Measurements from ENCODE around the gene SKIC3. TPM values are rescaled to one million over a fixed set of nuclear protein-coding genes. Genes with fewer than 3 reads are reported as not detected.

The SKIC3 gene
- total RNA-seq, 1 experiment from 2014 or later: 118 TPM

GRCh38 chr5:95554331-95554646 lies 488 bp downstream of the SKIC3 start:
- no peak overlapping the region for H2AFZ ChIP-seq (ENCODE audit: low read length)
- no peaks in the 10 kb centered on the region for H3K9me3 ChIP-seq (ENCODE audit: low read length)
- no peak for DNase-seq
- no peaks in the 10 kb centered on the region for H4K20me1 ChIP-seq (ENCODE audit: insufficient read depth, low read depth, low read length)
- peaks cover 15% of the 10 kb centered on the region; the same call in 1 of the 2 replicates for H3K36me3 ChIP-seq (ENCODE audit: insufficient read depth, low read length)
- H3K27me3 ChIP-seq (ENCODE audit: low read length): no peaks in the 10 kb centered on the region
- H3K4me3 ChIP-seq (ENCODE audit: low read length): peak overlapping the region; percentile 93
- peak overlapping the region; percentile 80 for H3K9ac ChIP-seq (ENCODE audit: low read length)
- H3K79me2 ChIP-seq (ENCODE audit: low read length): peaks cover 80% of the 10 kb centered on the region
- peak overlapping the region; percentile 90 for H3K4me2 ChIP-seq (ENCODE audit: low read depth, low read length, poor library complexity, severe bottlenecking)
- peaks cover 17% of the 10 kb centered on the region for H3K4me1 ChIP-seq (ENCODE audit: low read length)
- no peaks in the 10 kb centered on the region for H3K9me2 ChIP-seq (replicated peaks; ENCODE audit: insufficient read depth, low read length)
- H3K27ac ChIP-seq (ENCODE audit: low read length): peak overlapping the region; percentile 70

- no peaks in the 10 kb centered on the region for H3K9me3 ChIP-seq (ENCODE audit: low read length)
- H3K27me3 ChIP-seq (ENCODE audit: low read length): no peaks in the 10 kb centered on the region
- peaks cover 9% of the 10 kb centered on the region for H3K4me1 ChIP-seq (ENCODE audit: low read length)
- H3K4me2 ChIP-seq (ENCODE audit: low read depth, low read length, poor library complexity, severe bottlenecking): no peak overlapping the region
- no peaks in the 10 kb centered on the region for H3K9me2 ChIP-seq (replicated peaks; ENCODE audit: insufficient read depth, low read length)
- no peak for DNase-seq
- H2AFZ ChIP-seq (ENCODE audit: low read length): no peak overlapping the region
- no peak overlapping the region for H3K9ac ChIP-seq (ENCODE audit: low read length)
- no peak overlapping the region for H3K27ac ChIP-seq (ENCODE audit: low read length)
- no peak overlapping the region for H3K4me3 ChIP-seq (ENCODE audit: low read length)
- H4K20me1 ChIP-seq (ENCODE audit: insufficient read depth, low read depth, low read length): no peaks in the 10 kb centered on the region
- H3K79me2 ChIP-seq (ENCODE audit: low read length): peaks cover 77% of the 10 kb centered on the region
- peaks cover 59% of the 10 kb centered on the region for H3K36me3 ChIP-seq (ENCODE audit: insufficient read depth, low read length)
These were observed 5.7 kb downstream of the SKIC3 start for GRCh38 chr5:95549030-95549429.

- H3K27me3 ChIP-seq (ENCODE audit: low read length): no peaks in the 10 kb centered on the region
- H3K27ac ChIP-seq (ENCODE audit: low read length): no peak overlapping the region
- no peaks in the 10 kb centered on the region for H3K9me2 ChIP-seq (replicated peaks; ENCODE audit: insufficient read depth, low read length)
- no peak overlapping the region for H2AFZ ChIP-seq (ENCODE audit: low read length)
- H3K79me2 ChIP-seq (ENCODE audit: low read length): peaks cover 54% of the 10 kb centered on the region
- H4K20me1 ChIP-seq (ENCODE audit: insufficient read depth, low read depth, low read length): no peaks in the 10 kb centered on the region
- H3K4me1 ChIP-seq (ENCODE audit: low read length): no peaks in the 10 kb centered on the region
- no peak overlapping the region for H3K9ac ChIP-seq (ENCODE audit: low read length)
- no peak for DNase-seq
- H3K4me2 ChIP-seq (ENCODE audit: low read depth, low read length, poor library complexity, severe bottlenecking): no peak overlapping the region
- peaks cover 70% of the 10 kb centered on the region for H3K36me3 ChIP-seq (ENCODE audit: insufficient read depth, low read length)
- H3K9me3 ChIP-seq (ENCODE audit: low read length): no peaks in the 10 kb centered on the region
- H3K4me3 ChIP-seq (ENCODE audit: low read length): no peak overlapping the region
These were observed 11.6 kb downstream of the SKIC3 start for GRCh38 chr5:95543017-95543705.

GRCh38 chr5:95537501-95537900 lies 17.3 kb downstream of the SKIC3 start:
- Histone ChIP-seq H4K20me1 (ENCODE audit: insufficient read depth, low read depth, low read length) (no peaks in the 10 kb centered on the region), H3K27me3 (ENCODE audit: low read length) (no peaks in the 10 kb centered on the region), H3K4me1 (ENCODE audit: low read length) (no peaks in the 10 kb centered on the region), H3K9me2 (replicated peaks; ENCODE audit: insufficient read depth, low read length) (no peaks in the 10 kb centered on the region), H3K79me2 (ENCODE audit: low read length) (peaks cover 49% of the 10 kb centered on the region), H3K4me2 (ENCODE audit: low read depth, low read length, poor library complexity, severe bottlenecking) (no peak overlapping the region), H3K27ac (ENCODE audit: low read length) (no peak overlapping the region), H3K36me3 (ENCODE audit: insufficient read depth, low read length) (peaks cover 58% of the 10 kb centered on the region), H3K9ac (ENCODE audit: low read length) (no peak overlapping the region), H2AFZ (ENCODE audit: low read length) (no peak overlapping the region), H3K4me3 (ENCODE audit: low read length) (no peak overlapping the region), H3K9me3 (ENCODE audit: low read length) (no peaks in the 10 kb centered on the region)
- DNase-seq: no peak

GRCh38 chr5:95533761-95534160 lies 21.0 kb downstream of the SKIC3 start:
- peaks cover 22% of the 10 kb centered on the region for H3K4me1 ChIP-seq (ENCODE audit: low read length)
- no peak overlapping the region for H3K4me3 ChIP-seq (ENCODE audit: low read length)
- H3K9me3 ChIP-seq (ENCODE audit: low read length): no peaks in the 10 kb centered on the region
- H3K9me2 ChIP-seq (replicated peaks; ENCODE audit: insufficient read depth, low read length): no peaks in the 10 kb centered on the region
- no peak overlapping the region for H3K27ac ChIP-seq (ENCODE audit: low read length)
- no peak overlapping the region for H2AFZ ChIP-seq (ENCODE audit: low read length)
- DNase-seq: no peak
- H3K4me2 ChIP-seq (ENCODE audit: low read depth, low read length, poor library complexity, severe bottlenecking): no peak overlapping the region
- peaks cover 49% of the 10 kb centered on the region for H3K79me2 ChIP-seq (ENCODE audit: low read length)
- H3K27me3 ChIP-seq (ENCODE audit: low read length): no peaks in the 10 kb centered on the region
- H4K20me1 ChIP-seq (ENCODE audit: insufficient read depth, low read depth, low read length): no peaks in the 10 kb centered on the region
- peaks cover 61% of the 10 kb centered on the region for H3K36me3 ChIP-seq (ENCODE audit: insufficient read depth, low read length)
- no peak overlapping the region for H3K9ac ChIP-seq (ENCODE audit: low read length)

- no peak for DNase-seq
- no peak overlapping the region for H3K4me2 ChIP-seq (ENCODE audit: low read depth, low read length, poor library complexity, severe bottlenecking)
- H3K36me3 ChIP-seq (ENCODE audit: insufficient read depth, low read length): peaks cover 62% of the 10 kb centered on the region
These were observed 21.7 kb downstream of the SKIC3 start for GRCh38 chr5:95533106-95533505.

GRCh38 chr5:95532415-95532814 lies 22.4 kb downstream of the SKIC3 start:
- Histone ChIP-seq H3K9ac (ENCODE audit: low read length) (no peak overlapping the region), H3K27ac (ENCODE audit: low read length) (no peak overlapping the region), H3K79me2 (ENCODE audit: low read length) (peaks cover 44% of the 10 kb centered on the region), H4K20me1 (ENCODE audit: insufficient read depth, low read depth, low read length) (no peaks in the 10 kb centered on the region), H3K9me2 (replicated peaks; ENCODE audit: insufficient read depth, low read length) (no peaks in the 10 kb centered on the region), H3K36me3 (ENCODE audit: insufficient read depth, low read length) (peaks cover 63% of the 10 kb centered on the region), H3K4me3 (ENCODE audit: low read length) (no peak overlapping the region), H3K4me2 (ENCODE audit: low read depth, low read length, poor library complexity, severe bottlenecking) (no peak overlapping the region), H3K9me3 (ENCODE audit: low read length) (no peaks in the 10 kb centered on the region), H2AFZ (ENCODE audit: low read length) (no peak overlapping the region), H3K4me1 (ENCODE audit: low read length) (peaks cover 22% of the 10 kb centered on the region), H3K27me3 (ENCODE audit: low read length) (no peaks in the 10 kb centered on the region)
- no peak for DNase-seq

More at GRCh38 chr5:95533106-95533505, 21.7 kb downstream of the SKIC3 start:
- no peaks in the 10 kb centered on the region for H3K9me2 ChIP-seq (replicated peaks; ENCODE audit: insufficient read depth, low read length)
- H3K79me2 ChIP-seq (ENCODE audit: low read length): peaks cover 47% of the 10 kb centered on the region
- H3K4me3 ChIP-seq (ENCODE audit: low read length): no peak overlapping the region
- no peaks in the 10 kb centered on the region for H4K20me1 ChIP-seq (ENCODE audit: insufficient read depth, low read depth, low read length)
- no peak overlapping the region for H3K27ac ChIP-seq (ENCODE audit: low read length)
- H2AFZ ChIP-seq (ENCODE audit: low read length): no peak overlapping the region
- no peak overlapping the region for H3K9ac ChIP-seq (ENCODE audit: low read length)
- peaks cover 22% of the 10 kb centered on the region for H3K4me1 ChIP-seq (ENCODE audit: low read length)
- H3K9me3 ChIP-seq (ENCODE audit: low read length): no peaks in the 10 kb centered on the region
- H3K27me3 ChIP-seq (ENCODE audit: low read length): no peaks in the 10 kb centered on the region

GRCh38 chr5:95531491-95531890 lies 23.3 kb downstream of the SKIC3 start:
- Histone ChIP-seq H4K20me1 (ENCODE audit: insufficient read depth, low read depth, low read length) (no peaks in the 10 kb centered on the region), H3K27ac (ENCODE audit: low read length) (no peak overlapping the region), H3K79me2 (ENCODE audit: low read length) (peaks cover 38% of the 10 kb centered on the region), H3K9me3 (ENCODE audit: low read length) (no peaks in the 10 kb centered on the region), H3K27me3 (ENCODE audit: low read length) (no peaks in the 10 kb centered on the region), H3K36me3 (ENCODE audit: insufficient read depth, low read length) (peaks cover 64% of the 10 kb centered on the region), H3K4me2 (ENCODE audit: low read depth, low read length, poor library complexity, severe bottlenecking) (no peak overlapping the region), H3K4me1 (ENCODE audit: low read length) (peaks cover 22% of the 10 kb centered on the region), H3K9me2 (replicated peaks; ENCODE audit: insufficient read depth, low read length) (no peaks in the 10 kb centered on the region), H3K9ac (ENCODE audit: low read length) (no peak overlapping the region), H2AFZ (ENCODE audit: low read length) (no peak overlapping the region), H3K4me3 (ENCODE audit: low read length) (no peak overlapping the region)
- DNase-seq: peak; percentile 44
